Measurements from ENCODE around the gene RABEPK.
"Not testable (repeated sequence)": the region's sequence is repeated elsewhere in the genome, so short reads cannot be mapped to it uniquely, and the experiment has no call there.

Gene RABEPK

DNA sequence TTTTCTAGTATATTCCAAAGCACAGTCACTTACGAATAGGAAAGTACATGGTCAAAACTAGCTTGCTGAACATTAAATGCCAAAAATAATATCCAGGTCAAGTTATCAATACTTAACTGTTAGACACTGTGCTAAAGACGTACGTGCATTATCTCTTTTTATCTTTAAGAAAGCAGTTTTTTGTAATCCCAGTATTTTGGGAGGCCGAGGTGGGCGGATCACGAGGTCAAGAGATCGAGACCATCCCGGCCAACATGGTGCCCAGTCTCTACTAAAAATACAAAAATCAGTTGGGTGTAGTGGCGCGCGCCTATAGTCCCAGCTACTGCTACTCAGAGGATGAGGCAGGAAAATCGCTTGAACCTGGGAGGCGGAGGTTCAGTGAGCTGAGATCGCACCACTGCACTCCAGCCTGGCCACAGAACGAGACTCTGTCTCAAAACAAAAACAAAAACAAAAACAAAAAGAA, 43.5 kb downstream of the RABEPK start:
- DNase-seq (ENCODE audit: low read depth), result no peak

DNA sequence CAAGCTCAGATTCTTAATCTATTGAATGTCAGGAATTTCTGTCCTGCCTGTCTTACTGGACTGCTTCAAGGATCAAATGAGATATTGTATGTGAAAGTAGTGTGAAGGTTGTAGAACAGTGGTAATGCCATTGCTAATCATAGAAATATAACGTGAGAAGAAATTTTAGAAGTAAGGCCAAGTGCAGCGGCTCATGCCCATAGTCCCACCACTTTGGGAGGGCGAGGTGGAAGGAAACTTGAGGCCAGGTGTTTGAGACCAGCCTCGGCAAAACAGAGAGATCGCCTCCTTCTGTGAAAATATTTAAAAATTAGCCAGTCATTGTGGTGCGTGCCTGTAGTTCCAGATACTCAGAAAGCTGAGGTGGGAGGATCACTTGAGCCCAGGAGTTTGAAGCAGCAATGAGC, 45.9 kb downstream of the RABEPK start:
- DNase-seq (ENCODE audit: low read depth), result no peak

DNA sequence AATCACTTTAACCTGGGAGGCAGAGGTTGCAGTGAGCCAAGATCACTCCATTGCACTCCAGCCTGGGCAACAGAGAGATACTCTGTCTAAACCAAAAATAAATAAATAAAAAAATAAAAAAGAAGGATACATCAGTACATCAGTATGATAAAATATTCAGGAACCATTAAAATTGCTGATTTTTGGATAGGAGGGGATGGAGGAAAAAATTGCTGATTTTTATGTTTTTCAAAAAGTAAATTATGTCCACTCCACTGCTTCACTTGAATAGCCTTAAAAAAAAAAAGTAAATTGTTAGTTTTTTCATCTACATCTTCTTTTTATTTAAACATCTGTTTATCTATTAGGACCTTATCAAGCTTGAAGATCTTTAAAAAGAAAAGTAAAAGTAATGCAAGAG, 53.9 kb downstream of the RABEPK start:
- no peak for DNase-seq (ENCODE audit: low read depth)

DNA sequence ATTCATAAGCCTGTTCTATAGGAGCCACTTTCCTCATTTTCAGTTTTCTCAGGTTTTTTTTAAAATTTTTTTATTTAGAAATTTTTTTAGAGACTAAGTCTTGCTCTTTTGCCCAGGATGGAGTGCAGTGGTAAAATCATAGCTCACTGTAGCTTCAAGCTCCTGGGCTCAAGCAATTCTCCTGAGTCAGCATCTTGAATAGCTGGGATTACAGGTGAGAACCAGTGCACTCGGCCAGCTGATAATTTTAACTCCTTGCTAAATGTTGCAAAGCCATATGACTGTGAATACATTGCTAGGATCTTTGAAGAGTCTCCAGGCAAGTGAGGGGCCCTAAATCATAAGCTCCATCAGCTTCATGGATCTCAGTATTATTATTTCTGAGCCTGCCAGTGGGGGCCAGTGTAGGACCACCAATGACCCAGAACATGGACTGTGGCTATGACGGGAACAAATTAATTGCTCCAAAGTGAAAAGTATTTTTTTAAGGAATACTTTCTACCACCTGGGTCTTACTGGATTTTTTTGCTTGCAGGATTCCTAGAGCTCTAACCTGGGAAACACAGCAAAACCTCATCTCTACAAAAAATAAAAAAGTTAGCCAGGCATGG, 55.5 kb downstream of the RABEPK start:
- DNase-seq (ENCODE audit: low read depth), result no peak

DNA sequence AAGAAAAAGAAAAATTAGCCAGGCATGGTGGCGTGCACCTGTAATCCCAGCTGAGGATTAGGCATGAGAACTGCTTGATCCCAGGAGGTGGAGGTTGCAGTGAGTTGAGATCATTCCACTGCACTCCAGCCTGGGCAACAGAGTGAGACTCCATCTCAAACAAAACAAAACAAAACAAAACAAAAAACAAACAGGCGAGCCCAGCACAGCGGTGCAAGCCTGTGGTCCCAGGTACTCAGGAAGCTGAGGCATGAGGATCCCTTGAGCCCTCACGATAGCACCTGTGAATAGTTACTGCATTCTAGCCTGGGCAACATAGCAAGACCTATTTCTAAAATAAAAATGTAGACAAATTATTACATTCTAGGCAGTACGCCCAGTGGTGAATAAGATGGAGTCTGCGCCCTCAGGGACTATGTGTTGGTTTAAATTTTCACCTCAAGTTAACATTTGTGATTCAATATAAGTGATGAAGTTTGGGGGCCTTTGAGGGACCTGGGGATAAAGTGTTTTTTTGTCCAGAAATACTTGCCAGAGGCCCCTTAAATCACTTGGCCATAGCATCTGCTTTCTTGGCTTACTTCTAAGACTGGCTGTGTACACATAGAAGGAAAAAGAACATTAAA, 57.9 kb downstream of the RABEPK start:
- no peak for DNase-seq (ENCODE audit: low read depth)

DNA sequence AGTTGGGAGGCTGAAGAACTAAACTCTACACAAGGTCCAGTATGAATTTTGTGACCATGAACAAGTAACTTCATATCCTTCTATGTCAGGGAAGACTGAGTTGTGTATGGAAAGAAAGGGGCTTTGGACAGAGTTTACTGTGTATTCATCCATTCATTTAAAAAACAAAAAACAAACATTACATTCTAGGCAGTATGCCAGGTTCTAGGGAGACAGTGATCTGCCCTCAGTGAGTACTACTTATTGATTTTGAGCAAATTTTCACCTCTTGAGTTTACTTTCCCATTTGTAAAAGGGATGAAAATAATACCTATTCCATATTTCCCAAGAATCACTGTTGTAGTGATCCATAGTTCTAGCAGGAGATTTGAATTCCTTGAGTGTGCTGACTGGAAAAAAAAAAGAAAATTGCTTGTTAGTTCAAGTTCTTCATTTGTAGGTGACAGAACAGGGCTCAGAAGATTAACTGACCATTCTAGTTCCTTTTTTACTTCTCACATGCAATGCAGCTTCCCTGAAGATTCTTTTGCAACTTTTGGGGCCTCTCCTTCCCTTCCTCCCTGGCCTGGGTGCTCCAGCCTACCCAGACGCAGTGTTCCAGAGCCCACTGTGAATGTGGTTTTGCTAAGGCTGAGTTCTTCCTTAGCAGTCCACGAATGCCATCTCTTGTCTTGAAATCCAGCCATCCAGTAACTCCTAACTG, 58.6 kb downstream of the RABEPK start:
- DNase-seq (ENCODE audit: low read depth), result no peak

DNA sequence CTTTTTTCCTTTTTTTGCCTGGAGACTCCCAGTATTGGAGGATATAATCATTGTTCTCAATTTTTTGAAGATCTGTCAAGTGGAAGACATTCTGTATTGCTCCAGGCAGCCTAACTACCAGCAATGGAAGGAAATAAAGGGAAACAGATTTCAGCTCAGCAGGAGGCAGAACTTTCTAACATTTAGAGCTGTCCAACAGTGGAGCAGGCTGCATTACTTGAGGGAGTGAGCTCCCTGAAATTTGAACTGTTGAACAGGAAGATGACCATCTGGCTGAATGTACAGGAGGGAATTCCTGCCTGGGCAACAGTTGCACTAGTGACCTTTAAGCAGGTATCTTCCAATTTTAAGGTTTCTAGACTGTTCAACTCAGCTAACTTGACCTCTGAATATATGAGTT, 60.2 kb downstream of the RABEPK start:
- no peak for DNase-seq (ENCODE audit: low read depth)

DNA sequence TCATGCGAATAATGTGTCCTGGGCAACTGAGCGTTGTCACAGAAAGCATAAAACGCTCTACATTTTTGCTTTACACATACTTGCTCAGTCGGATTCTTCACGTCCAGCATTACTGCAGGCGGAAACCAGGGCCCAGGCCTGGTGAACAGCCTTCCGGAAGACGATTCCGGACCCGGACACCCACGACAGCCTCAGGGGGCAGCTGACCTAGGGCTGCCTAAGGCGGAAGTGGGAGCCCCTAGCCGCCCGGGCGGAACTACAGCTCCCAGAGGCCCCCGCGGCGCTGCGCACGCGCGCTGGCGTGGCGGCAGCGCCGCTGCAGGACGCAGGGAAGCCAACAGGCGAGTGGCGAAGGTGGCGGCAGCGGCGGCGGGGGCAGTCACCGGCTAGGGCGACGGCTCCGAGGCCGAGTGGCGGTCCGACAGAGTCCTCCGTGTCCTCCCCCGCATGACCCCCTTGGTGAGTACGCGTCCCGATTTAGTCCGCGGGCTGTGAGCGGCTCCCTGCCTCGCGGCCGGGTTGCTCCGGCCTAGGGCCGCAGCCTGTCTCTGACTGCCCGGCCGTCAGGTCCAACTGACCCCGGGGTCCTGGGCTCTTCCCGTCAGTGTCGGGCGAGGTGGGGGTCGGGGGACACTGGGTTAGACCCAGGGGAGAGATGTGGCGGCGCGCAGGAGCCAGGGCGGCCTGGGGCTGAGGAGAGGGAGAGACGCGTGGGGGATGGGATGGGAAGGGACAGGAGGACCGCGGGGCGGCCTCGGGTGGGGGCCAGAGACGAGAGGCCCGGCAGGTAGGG, 61.4 kb downstream of the RABEPK start, which contains the start of gene GAPVD1:
GAPVD1 (plus strand) TSS at position 326 of the 793 bp plus-strand sequence. CDS start 37,096 bp downstream, outside the sequence.
- DNase-seq (ENCODE audit: low read depth), result peak; percentile 52

DNA sequence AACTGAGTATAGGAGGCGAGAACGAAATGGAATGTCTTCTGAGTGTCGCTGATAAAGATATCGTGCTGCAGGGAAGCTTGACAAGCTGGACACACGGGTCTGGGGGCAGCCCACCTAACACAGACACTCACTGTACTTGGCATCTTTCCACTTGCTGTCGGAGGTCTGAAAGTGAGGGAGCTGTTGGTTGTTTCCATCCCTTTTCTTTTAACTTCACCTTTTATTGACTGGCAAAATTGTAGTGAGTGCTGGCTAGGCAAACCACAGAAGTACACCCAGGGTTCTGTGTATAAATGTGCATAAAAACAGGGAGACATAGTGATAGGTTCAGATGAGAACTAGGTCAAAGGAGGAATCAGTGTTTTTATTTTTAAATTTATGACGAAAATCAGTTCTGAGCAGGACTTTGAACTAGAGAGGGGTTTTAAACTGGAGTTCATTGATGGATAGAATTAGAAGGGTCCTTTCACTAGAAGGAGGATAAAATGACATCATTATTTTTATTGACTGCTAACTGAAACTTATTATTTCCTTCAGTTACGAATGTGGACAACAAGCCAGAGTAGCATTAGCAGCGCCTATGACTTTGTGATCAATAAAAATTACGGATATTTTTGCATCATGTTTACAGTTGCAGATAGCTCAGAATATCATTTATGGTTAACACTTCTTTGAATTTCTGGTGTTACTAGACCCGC, 62.1 kb downstream of the RABEPK start:
- no peak for DNase-seq (ENCODE audit: low read depth)

DNA sequence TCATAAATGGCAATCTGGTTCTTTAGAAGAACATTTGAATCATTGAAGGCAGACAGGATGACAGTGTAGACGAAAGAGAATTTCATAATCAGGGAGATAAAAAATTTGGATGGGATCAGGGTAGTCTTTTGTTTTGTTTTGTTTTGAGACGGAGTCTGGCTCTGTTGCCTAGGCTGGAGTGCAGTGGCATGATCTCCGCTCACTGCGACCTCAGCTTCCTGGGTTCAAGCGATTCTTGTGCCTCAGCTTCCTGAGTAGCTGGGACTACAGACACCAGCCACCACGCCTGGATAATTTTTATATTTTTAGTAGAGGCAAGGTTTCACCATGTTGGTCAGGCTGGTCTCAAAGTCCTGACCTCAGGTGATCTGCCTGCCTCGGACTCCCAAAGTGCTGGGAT, 63.7 kb downstream of the RABEPK start:
- DNase-seq (ENCODE audit: low read depth), result not testable (repeated sequence)

DNA sequence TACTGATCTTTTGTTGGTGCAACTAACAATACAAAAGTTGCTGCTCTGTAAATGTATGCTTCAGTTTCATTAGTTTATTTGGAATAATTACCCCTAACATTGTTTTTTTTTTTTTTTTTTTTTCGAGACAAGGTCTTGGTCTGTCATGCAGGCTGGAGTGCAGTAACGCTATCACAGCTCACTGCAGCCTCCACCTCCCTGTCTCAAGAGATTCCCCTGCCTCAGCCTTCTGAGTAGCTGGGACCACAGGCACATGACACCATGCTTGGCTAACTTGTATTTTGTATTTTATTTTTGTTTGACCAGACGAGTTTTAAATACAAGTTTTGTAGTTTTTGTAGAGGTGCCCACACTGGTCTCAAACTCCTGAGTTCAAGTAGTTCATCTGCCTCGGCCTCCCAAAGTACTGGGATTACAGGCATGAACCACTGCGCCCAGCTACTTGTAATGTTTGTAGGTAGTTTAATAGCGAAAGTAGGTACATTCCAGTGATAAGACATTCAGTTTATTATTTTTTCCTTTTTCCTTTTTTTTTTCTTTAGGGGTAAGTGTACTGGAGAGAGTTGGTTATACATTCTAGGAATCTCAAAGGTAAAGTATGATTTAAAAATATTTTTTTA, 68.2 kb downstream of the RABEPK start:
- DNase-seq (ENCODE audit: low read depth), result no peak

DNA sequence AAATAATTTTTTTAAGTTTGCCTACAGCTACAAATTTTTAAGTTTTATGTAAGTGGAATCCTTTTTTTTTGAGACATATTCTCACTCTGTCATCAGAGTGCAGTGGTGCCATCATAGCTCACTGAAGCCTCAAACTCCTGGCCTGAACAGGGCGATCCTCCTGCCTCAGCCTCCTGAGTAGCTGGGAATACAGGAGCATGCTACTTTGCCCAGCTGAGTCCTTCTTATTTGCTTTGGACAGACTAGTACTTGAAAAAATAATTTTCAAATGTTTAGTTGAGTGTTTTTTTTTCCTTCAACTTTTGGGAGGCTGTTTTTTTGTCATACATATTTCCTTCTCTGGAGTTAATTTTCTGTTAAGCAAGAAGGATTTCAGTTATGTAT, 68.7 kb downstream of the RABEPK start:
- no peak for DNase-seq (ENCODE audit: low read depth)

DNA sequence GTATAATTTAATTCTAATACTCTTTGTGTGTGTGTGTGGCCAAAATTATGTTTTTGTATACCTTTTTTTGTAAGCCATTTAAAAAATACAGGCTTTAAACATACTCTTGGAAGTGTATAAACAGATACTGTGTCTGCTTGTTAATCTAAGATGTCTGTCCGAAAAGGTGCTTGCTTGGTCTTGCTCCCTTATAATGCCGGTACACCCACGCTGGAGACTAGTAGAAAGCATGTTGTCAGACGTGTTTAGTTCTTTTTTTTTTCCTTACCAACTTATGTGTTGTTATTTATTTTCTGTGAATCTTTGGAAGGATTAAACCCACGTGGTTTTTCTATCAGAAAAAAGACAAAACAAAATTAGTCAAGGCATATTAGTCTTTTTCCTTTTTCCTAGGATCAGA, 70.7 kb downstream of the RABEPK start:
- DNase-seq (ENCODE audit: low read depth), result no peak

DNA sequence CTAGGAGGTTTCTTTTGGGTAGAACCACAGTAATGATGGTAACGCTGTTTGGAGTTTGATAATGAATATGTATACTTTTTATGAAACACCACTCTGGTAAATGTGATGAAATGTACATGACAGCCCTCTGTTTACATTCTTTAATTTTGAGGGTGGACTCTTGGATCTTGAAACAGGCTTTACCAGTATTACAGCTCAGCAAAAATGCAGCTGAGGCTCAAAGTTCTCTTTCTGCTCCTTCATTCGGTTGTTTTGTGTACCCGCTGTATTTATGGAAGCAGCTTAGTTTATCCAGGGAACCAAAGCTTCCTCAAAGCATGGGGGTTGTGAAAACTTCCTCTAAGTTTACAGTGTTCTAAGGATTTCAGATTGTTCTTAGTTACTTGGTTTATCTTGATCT, 72.4 kb downstream of the RABEPK start:
- DNase-seq (ENCODE audit: low read depth), result no peak

DNA sequence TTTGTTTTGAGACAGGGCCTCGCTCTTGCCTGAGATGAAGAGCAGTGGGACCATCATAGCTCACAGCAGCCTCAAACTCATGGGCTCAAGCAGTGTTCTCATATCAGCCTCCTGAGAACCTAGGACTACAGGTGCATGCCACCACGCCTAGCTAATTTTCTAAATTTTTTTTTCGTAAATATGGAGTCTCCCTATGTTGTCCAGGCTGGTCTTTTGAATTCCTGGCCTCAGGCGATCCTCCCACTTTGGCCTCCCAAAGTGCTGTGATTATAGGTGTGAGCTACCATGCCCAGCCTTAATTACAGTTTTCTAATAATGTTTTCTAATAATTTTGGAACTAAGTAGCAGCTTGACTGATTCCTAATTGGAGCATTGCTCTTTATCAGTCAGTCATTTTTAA, 76.4 kb downstream of the RABEPK start:
- no peak for DNase-seq (ENCODE audit: low read depth)

DNA sequence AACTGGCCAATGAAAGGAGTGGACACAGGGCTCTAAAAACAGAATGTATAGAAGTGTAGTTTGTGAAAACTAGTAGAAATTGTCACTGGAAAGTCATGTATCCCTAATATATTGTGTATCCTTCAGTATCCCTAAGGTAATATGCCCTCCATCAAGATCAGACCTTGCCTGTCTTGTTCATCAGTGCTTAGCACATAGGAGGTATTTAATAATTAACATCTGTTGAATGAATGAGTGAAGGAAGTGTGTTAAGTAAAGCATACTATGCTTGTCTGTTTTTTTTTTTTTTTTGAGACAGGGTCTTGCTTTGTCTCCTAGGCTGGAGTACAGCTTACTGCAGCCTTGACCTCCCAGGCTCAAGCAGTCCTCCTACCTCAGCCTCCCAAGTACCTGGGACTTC, 77.1 kb downstream of the RABEPK start:
- DNase-seq (ENCODE audit: low read depth), result no peak

DNA sequence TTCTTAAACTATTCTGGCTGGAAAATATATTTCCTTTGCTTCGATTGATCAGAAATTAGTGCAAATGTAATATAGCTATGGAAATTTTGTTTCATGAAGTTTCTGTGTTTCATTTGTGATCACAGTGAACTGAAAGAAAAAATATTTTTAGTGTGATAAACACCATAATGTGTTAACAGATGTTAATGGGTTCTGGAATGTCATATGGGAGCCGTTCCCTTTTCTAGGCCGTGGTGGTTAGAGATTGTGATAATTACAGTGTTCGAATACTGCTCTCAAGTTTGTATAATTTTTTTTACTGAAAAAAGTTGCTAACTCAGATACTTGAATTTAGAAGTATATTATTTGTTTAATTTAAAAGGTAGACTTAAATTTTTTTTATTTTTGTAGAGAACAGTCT, 80.6 kb downstream of the RABEPK start:
- no peak for DNase-seq (ENCODE audit: low read depth)

All from HS-27A (cell line).